Measurements from ENCODE around the gene C1D.
"Not testable (repeated sequence)": the region's sequence is repeated elsewhere in the genome, so short reads cannot be mapped to it uniquely, and the experiment has no call there.

C1D gene

DNA sequence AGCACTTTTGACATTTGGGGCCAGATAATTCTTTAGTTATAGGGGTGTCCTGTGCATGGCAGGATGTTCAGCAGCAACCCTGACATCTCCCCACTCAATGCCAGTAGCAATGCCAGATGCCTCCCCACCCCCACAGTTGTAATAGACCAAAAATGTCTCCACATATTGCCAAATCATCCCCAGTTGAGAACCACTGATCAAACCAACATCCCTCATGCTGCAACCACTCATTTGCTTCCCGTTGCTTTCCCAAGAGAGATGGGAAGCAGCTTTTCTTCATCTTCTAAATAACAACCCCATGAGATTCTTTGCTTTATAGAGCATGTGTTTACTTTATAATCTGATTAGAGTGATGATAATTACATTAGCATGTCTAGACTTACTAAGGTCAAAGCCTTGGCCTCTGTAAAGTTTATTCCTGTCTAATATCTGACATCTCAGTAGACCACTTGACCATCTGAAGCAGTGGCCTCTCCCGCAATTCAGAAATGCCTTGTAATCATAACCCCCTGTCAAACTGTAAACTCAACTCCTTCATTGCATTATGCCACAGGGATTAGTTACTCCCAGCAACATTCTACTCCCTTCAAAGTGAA, 28.7 kb upstream of the C1D start:
- TF ChIP-seq, protein P1, sequence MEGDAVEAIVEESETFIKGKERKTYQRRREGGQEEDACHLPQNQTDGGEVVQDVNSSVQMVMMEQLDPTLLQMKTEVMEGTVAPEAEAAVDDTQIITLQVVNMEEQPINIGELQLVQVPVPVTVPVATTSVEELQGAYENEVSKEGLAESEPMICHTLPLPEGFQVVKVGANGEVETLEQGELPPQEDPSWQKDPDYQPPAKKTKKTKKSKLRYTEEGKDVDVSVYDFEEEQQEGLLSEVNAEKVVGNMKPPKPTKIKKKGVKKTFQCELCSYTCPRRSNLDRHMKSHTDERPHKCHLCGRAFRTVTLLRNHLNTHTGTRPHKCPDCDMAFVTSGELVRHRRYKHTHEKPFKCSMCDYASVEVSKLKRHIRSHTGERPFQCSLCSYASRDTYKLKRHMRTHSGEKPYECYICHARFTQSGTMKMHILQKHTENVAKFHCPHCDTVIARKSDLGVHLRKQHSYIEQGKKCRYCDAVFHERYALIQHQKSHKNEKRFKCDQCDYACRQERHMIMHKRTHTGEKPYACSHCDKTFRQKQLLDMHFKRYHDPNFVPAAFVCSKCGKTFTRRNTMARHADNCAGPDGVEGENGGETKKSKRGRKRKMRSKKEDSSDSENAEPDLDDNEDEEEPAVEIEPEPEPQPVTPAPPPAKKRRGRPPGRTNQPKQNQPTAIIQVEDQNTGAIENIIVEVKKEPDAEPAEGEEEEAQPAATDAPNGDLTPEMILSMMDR (IDR thresholded peaks at IDR 0.05; ENCODE audit: borderline replicate concordance, control extremely low read depth, extremely low read depth, insufficient read depth, missing control alignments): no peak
- no peak for DNase-seq (ENCODE audit: low spot score)
- in situ Hi-C loops (cut with MboI; ENCODE audit: low sequenced_read_pairs, unreplicated experiment): no loop called here

DNA sequence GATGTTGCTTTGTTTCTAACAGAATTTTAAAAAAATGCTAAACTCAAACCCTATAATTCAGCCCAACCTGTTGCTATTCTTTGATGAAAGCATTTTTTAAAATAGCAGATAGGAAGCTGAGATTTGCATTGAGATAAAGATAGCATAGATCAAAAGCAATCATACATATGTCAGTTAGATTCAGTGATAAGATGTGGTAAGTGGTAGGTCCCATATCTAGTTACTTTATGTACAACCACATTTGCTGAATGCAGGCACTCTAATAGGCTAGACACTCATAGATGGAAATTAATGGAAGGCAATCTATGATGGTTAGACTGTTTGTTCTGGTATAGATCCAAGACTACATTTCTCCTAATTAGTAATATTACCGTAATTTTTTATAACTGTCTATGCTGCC, 27.2 kb upstream of the C1D start:
- TF ChIP-seq, protein P1 (IDR thresholded peaks at IDR 0.05; ENCODE audit: borderline replicate concordance, control extremely low read depth, extremely low read depth, insufficient read depth, missing control alignments): no peak
- in situ Hi-C loops (cut with MboI; ENCODE audit: low sequenced_read_pairs, unreplicated experiment): no loop called here
- DNase-seq (ENCODE audit: low spot score): no peak

DNA sequence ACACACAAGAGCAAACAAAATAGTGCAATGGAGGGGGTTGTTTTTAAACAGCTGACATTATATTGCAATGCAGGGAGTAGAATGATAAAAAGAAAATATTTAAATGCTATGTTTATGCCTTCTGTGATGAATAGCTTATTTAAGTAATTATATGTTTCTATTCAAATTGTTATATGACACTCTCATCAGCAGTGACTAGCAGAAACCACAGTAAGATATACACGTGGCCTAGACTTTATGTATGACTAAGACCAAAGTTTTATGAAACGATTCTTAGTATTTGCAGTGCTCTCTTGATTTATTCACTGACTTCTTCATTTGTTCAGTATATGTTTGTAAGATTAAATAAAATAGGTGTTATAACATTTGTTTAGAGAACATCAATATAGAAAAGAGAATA, 26.1 kb upstream of the C1D start:
- TF ChIP-seq, protein P1 (IDR thresholded peaks at IDR 0.05; ENCODE audit: borderline replicate concordance, control extremely low read depth, extremely low read depth, insufficient read depth, missing control alignments): no peak
- in situ Hi-C loops (cut with MboI; ENCODE audit: low sequenced_read_pairs, unreplicated experiment): no loop called here
- DNase-seq (ENCODE audit: low spot score): no peak

DNA sequence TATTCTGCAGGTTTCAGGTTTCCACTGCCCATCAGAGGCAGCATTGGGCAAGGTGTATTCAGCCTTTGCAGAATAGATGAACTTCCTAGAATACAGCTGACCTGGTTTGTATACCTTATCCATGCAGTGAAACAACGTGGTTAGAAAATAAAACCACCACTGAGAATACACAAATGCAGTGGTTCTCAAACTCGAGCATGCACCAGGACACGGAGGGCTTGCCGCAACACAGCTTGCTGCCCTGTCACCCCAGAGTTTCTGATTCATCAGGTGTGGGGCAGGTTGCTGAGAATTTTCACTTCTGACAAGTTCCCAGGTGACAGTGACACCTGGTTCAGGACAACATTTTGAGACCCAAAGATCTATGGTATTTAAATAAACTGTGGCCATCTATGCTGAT, 23.4 kb upstream of the C1D start:
- no peak for DNase-seq (ENCODE audit: low spot score)
- TF ChIP-seq, protein P1 (IDR thresholded peaks at IDR 0.05; ENCODE audit: borderline replicate concordance, control extremely low read depth, extremely low read depth, insufficient read depth, missing control alignments): no peak
- in situ Hi-C loops (cut with MboI; ENCODE audit: low sequenced_read_pairs, unreplicated experiment): no loop called here

DNA sequence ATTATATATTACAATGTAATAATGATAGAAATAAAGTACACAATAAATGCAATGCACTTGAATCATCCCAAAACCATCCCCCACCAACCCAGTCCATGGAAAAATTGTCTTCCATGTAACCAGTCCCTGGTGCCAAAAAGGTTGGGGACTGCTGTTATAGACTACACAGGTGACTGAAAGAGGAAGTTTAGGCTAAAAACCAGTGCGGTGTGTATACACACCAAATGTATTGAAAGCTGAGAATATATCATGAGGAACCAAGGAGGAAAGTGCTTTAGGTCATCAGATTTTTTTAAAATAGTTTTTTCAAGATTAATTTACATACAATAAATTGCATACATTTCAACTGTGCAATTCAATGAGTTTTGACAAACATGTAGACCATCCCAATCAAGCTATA, 20.5 kb upstream of the C1D start:
- TF ChIP-seq, protein P1 (IDR thresholded peaks at IDR 0.05; ENCODE audit: borderline replicate concordance, control extremely low read depth, extremely low read depth, insufficient read depth, missing control alignments): no peak
- in situ Hi-C loops (cut with MboI; ENCODE audit: low sequenced_read_pairs, unreplicated experiment): no loop called here
- DNase-seq (ENCODE audit: low spot score): no peak

DNA sequence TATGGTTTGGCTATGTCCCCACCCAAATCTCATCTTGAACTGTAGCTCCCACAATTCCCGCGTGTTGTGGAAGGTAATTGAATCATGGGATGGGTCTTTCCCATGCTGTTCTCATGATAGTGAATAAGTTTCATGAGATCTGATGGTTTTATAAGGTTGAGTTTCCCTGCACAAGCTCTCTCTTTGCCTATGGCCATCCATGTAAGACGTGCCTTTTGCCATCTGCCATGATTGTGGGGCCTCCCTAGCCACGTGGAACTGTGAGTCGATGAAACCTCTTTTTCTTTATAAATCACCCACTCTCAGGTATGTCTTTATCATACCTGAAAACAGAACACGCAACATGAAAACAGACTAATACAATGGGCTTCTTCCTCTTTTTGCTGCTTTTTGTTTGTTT, 11.2 kb upstream of the C1D start:
- in situ Hi-C loops (cut with MboI; ENCODE audit: low sequenced_read_pairs, unreplicated experiment): no loop called here
- DNase-seq (ENCODE audit: low spot score): no peak
- TF ChIP-seq, protein P1 (IDR thresholded peaks at IDR 0.05; ENCODE audit: borderline replicate concordance, control extremely low read depth, extremely low read depth, insufficient read depth, missing control alignments): no peak

DNA sequence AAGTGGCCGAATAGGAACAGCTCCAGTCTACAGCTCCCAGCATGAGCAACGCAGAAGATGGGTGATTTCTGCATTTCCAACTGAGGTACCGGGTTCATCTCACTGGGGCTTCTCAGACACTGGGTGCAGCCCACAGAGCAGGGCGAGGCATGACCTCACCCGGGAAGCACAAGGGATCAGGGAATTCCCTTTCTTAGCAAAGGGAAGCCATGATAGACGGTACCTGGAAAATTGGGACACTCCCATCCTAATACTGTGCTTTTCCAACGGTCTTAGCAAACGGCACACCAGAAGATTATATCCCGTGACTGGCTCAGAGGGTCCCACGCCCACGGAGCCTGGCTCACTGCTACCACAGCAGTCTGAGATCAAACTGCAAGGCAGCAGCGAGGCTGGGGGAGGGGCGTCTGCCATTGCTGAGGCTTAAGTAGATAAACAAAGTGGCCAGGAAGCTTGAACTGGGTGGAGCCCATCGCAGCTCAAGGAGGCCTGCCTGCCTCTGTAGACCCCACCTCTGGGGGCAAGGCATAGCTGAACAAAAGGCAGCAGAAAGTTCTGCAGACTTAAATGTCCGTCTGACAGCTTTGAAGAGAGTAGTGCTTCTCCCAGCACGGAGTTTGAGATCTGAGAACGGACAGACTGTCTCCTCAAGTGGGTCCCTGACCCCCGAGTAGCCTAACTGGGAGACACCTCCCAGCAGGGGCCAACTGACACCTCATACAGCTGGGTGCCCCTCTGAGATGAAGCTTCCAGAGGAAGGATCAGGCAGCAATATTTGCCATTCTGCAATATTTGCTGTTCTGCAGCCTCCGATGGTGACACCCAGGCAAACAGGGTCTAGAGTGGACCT, 1.2 kb upstream of the C1D start:
- DNase-seq (ENCODE audit: low spot score); in situ Hi-C loops (cut with MboI; ENCODE audit: low sequenced_read_pairs, unreplicated experiment): not testable (repeated sequence)

All from GM13976 (cell line).